ENCODE measurements around the gene RAB1B. TPM values are rescaled to one million over a fixed set of nuclear protein-coding genes. Genes with fewer than 3 reads are reported as not detected.
"Not testable (repeated sequence)": the region's sequence is repeated elsewhere in the genome, so short reads cannot be mapped to it uniquely, and the experiment has no call there.

RAB1B gene
- total RNA-seq, 4 donors from 2014 or later = 97.2 to 163 (median 132) TPM

DNA sequence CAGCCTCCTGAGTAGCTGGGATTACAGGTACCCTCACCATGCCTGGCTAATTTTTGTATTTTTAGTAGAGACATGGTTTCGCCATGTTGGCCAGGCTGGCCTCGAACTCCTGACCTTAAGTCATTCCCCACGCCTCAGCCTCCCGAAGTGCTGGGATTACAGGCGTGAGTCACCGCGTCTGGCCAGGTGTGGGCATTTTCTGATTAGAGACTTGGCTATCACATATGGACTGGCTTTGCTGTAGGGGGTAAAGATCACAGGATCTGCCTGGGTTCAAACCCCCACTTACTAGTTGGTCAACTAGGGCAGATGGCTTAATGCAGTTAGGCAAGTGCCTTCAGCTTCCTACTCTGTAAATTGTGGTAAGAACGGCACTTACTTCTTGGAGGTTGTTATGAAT lies 41.9 kb downstream of the RAB1B start:
- Histone ChIP-seq H3K27me3 (no peaks in the 10 kb centered on the region), H3K4me3 (no peak overlapping the region), H3K4me1 (peaks cover 18 to 39% (median 32%) of the 10 kb centered on the region in 4 donors), H3K27ac (replicated peaks in 1 of 4) (no peak overlapping the region), H3K9me3 (no peaks in the 10 kb centered on the region), H3K36me3 (no peaks in the 10 kb centered on the region)
- TF ChIP-seq, protein P1, sequence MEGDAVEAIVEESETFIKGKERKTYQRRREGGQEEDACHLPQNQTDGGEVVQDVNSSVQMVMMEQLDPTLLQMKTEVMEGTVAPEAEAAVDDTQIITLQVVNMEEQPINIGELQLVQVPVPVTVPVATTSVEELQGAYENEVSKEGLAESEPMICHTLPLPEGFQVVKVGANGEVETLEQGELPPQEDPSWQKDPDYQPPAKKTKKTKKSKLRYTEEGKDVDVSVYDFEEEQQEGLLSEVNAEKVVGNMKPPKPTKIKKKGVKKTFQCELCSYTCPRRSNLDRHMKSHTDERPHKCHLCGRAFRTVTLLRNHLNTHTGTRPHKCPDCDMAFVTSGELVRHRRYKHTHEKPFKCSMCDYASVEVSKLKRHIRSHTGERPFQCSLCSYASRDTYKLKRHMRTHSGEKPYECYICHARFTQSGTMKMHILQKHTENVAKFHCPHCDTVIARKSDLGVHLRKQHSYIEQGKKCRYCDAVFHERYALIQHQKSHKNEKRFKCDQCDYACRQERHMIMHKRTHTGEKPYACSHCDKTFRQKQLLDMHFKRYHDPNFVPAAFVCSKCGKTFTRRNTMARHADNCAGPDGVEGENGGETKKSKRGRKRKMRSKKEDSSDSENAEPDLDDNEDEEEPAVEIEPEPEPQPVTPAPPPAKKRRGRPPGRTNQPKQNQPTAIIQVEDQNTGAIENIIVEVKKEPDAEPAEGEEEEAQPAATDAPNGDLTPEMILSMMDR (IDR thresholded peaks at IDR 0.05) = no peak
- TF ChIP-seq POLR2A (IDR thresholded peaks at IDR 0.05; ENCODE audit: low read depth) (no peak), EP300 (IDR thresholded peaks at IDR 0.05) (no peak), POLR2AphosphoS5 (IDR thresholded peaks at IDR 0.05) (no peak)
- DNase-seq (ENCODE audit: extremely low spot score) = no peak
- WGBS = 88% methylated on average over 8 of the region's 8 CpGs
- intact Hi-C loops (cut with DNase I) = loop anchor here (2.0 to 5.0 kb wide), 2 partner anchors 18 to 77 kb away; no protein-coding TSS in a partner anchor

DNA sequence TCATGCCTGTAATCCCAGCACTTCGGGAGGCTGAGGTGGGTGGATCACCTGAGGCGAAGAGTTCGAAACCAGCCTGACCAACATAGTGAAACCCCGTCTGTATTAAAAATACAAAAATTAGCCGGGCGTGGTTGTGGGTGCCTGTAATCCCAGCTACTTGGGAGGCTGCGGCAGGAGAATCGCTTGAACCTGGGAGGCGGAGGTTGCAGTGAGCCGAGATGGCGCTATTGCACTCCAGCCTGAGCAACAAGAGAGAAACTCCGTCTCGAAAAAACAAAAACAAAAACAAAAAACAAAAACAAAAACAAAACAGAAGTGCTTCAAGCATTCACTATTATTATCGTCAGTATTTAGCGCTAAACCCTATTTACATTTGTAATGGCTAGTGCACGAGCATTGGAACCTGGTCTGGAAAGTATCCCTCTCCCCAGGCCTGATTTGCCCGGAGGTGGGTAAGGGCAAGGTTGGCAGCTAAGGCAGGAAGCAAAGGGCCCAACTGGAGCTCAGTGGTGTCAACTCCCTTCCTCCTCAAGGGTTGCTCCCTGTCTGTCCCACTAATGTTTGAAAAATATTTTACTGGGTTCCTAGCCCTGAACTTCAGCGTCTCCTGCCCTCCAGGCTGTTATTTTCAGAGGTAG lies 42.5 kb downstream of the RAB1B start:
- WGBS = 86% methylated on average over 18 of the region's 18 CpGs

DNA sequence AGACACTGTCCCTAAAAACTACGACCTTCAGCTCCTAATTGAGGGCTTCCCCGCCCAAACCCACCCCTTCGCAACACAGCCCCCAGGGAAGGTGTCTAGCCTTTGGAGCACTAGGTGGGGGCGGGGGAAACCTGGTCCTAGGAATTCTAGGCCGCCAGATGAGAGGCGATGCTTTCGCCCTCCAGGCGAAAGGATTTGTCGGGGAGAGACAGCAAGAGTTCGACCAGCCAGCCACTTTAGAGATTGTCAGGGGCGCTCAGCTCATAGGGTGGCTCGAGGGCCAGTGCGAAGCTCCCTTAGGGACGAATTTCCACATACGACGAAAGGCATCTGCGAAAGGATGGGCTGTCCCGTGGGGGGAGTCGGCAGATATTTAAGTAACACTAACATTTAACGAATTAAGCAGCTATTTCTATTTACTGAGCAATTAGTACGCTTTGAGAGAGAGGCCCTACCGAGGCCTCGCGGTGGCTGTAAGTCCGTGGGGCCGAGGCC lies 43.1 kb downstream of the RAB1B start:
- no peaks in the 10 kb centered on the region for H3K9me3 ChIP-seq
- peaks cover 24 to 51% (median 44%) of the 10 kb centered on the region in 4 donors for H3K4me1 ChIP-seq
- peak overlapping the region; percentile 83 to 95 (median 89) for H3K27ac ChIP-seq (replicated peaks in 1 of 4)
- TF ChIP-seq EP300 (IDR thresholded peaks at IDR 0.05) = no peak
- TF ChIP-seq, protein P1 (IDR thresholded peaks at IDR 0.05) = peak in 1 of 3 experiments; percentile 94
- 30% methylated on average over 24 of the region's 26 CpGs for WGBS
- H3K4me3 ChIP-seq = peak overlapping the region; percentile 59 to 75 (median 62)
- no peaks in the 10 kb centered on the region for H3K36me3 ChIP-seq
- intact Hi-C loops (cut with DNase I) = loop anchor here (2.0 to 5.0 kb wide), 2 partner anchors 17 to 76 kb away; no protein-coding TSS in a partner anchor
- DNase-seq (ENCODE audit: extremely low spot score) = no peak
- peaks cover 0 to 3% (median 0%) of the 10 kb centered on the region in 4 donors for H3K27me3 ChIP-seq

More for the DNA sequence above, 42.5 kb downstream of the RAB1B start:
- H3K27ac ChIP-seq (replicated peaks in 1 of 4) = peak overlapping the region in 3 of 4 donors; percentile 83 to 95 (median 89)
- intact Hi-C loops (cut with DNase I) = loop anchor here (2.0 to 5.0 kb wide), 2 partner anchors 18 to 76 kb away; no protein-coding TSS in a partner anchor
- not testable (repeated sequence) for H3K36me3 ChIP-seq; H3K27me3 ChIP-seq; H3K9me3 ChIP-seq; H3K4me3 ChIP-seq; DNase-seq (ENCODE audit: extremely low spot score)
- peaks cover 19 to 45% (median 38%) of the 10 kb centered on the region in 4 donors for H3K4me1 ChIP-seq

DNA sequence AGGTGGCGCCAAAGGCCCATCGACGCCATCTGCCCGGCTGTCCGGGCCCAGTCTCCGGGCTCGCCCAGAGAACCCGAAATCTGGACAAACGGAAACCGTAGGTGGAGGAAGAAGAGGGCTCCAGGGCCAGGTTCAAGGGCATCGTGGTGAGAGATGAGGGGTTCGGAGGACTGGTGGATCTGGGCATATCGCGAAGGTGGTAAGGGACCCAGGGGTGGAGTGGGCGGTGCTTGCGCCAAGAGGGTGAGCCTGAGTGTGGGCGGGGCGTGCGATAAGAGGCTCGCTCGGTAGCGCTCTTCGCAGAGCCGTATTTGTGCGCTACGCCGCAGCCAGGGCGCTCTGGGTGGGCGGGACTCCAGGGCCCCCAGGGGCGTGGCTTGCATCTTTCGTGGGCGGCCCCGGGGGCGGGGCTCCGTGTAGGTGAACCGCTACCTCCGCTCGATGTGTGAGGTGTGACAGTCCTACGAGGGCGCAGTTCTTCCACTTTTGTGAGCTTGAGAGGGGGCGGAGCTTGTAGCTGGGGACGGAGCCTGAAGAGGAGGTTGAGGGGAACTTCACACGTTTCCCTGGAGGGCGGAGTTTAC lies 43.6 kb downstream of the RAB1B start:
- 0% methylated on average over 28 of the region's 44 CpGs for WGBS
- Histone ChIP-seq H3K9me3 (no peaks in the 10 kb centered on the region), H3K36me3 (no peaks in the 10 kb centered on the region), H3K4me1 (peaks cover 28 to 56% (median 49%) of the 10 kb centered on the region in 4 donors), H3K27ac (replicated peaks in 1 of 4) (peak overlapping the region; percentile 83 to 95 (median 89)), H3K27me3 (peaks cover 0 to 8% (median 0%) of the 10 kb centered on the region in 4 donors), H3K4me3 (peak overlapping the region; percentile 59 to 75 (median 62))
- TF ChIP-seq EP300 (IDR thresholded peaks at IDR 0.05) (no peak), POLR2AphosphoS5 (IDR thresholded peaks at IDR 0.05) (peak; percentile 38 to 69)
- TF ChIP-seq, protein P1 (IDR thresholded peaks at IDR 0.05) = peak in 2 of 3 experiments; percentile 94 to 99
- intact Hi-C loops (cut with DNase I) = loop anchor here (2.0 to 5.0 kb wide), 2 partner anchors 17 to 75 kb away; no protein-coding TSS in a partner anchor
- DNase-seq (ENCODE audit: extremely low spot score) = peak; percentile 97
